Measurements from ENCODE around the gene LCE4A.

The LCE4A gene

DNA sequence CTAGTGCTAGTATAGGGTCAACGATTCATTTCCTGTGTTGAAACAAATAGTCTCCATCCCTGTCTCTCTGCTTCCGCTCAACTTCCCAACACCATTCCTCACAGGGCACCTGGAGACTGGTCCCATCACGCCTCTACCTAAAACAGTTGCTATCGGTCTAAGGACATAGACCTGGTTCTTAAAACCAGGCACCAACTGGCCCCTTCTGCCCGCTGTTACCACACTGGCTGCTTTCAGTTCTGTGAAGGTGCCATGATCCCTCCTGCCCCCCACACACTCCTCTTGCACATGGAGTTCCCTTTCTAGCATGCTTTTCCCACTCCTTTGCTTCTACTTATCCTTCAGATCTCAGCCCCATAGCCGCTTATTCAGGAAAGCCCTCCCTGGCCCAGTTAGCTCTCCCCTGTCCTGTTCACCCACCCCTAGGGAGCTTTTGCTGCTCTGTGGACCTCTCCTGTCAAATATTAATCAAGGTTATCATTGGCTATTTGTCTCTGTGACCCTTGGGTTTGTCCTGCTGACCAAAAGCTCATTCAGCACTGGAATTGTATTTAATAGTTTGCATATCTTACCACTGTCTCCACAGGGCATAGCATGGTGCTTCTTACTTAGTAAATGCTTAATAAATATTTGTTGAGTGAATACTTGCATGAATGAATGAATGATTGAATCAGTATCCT is 37.9 kb downstream of the LCE4A start:
- no peak for DNase-seq (ENCODE audit: low read depth)

DNA sequence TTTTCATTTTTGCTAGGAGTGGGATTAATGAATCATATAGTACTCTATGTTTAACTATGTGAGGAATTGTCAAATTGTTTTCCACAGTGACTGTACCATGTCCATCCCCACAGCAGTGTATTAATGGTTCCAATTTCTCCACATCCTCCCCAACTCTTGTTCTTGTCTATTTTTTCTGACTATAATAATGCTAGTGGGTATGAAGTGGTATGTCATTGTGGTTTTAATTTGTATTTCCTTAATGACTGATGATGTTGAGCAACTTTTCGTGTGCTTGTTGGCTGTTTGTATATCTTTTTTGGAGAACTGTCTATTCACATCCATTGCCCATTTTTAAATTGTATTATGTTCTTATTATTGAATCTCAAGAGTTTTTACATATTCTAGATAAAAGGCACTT is 39.9 kb downstream of the LCE4A start:
- DNase-seq (ENCODE audit: low read depth) = no peak

DNA sequence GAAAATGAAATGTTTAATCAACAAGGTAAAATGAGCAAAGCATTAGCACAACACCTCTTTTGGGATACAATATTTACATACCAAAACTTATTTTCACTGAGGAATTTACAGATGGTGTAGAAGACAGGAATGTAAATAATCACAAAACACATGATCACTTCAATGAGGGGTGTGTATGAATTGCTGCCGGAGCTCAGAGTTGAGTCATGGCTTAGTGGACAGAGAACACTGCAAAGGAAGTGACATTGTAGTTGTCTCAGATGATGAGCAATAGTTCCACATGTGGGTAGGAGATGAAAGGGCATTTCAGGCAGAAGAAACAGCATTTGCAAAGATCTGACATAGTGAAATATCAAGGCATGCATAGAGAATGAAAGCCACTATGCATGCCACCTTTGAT is 44.3 kb downstream of the LCE4A start:
- DNase-seq (ENCODE audit: low read depth) = no peak

DNA sequence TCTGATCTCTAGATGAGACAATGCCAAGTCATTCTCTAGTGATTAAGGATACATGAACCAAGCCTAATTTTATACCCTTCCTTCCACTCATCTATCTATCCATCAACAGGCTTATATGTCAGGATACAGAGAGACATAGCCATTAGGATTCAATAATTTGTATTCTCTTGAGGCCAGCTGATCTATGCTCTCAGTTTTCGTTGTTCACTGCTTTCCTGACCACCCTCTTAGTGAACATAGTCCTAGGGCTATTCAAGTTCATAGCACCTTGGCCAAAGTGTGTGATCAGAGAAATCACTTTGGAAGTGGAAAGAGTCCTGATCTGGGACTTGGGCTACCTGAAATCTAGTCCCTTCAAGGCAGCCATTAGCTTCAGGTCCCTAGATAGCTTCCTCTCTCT is 45.6 kb downstream of the LCE4A start:
- DNase-seq (ENCODE audit: low read depth) = no peak

DNA sequence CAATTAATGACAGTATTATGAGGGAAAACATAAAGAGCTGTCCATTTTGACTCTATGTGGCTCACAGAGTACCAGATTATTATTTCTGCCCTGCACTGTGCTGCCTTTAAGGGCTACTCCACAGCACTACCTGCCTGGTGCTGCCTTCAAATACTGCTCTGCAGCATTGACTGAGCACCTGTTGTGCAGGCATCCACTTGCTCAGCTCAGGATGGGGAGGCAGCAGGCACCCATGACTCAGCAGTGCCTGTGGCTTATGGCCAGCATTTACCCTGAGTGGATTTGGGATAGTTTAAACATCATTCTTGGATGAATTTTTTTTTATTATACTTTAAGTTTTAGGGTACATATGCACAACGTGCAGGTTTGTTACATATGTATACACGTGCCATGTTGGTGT is 48.9 kb downstream of the LCE4A start:
- no peak for DNase-seq (ENCODE audit: low read depth)

DNA sequence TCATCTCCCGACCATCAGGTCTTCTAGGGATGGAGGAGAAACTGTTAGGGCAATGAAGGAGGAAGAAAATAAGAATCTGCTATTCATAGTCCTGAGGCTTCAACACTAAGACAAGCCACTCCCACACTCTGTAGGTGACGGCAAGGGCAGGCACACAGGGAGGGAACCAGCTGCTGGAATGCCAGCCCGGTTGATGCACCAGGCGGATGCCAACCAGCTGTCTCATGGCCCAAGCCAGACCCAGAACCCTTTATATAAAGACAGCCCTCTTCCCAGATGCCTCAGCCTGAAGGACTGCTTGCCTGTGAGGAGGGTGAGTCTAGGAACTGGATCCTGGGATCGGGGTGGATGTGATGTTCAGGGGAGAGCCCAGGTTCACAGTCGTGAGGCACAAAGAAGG is 49.8 kb downstream of the LCE4A start, which contains the start of gene KPRP:
TSS of gene KPRP (plus strand) at position 279 of the 400 bp plus-strand sequence. CDS start 1,564 bp downstream, outside the sequence.
- DNase-seq (ENCODE audit: low read depth) = no peak

DNA sequence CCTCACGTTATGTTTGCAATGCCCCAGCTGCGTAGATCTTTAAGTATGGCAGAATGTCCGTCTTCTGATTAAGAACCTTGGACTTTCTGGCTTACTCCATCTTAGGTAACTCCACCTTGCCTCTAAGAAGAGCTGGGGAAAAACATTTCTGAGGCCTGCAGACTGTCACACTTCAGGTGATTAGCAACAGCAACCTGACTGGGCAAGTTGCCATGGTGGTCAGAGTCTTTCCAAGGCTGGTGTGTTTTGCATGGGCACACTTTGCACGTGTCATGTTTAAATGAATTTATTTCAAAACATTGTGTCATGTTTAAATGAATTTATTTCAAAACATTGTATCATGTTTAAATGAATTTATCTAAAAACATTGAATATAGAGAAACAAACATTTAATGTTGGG is 50.7 kb downstream of the LCE4A start:
- DNase-seq (ENCODE audit: low read depth) = no peak
